Endothelial cell of umbilical vein (primary cell): ENCODE results near the gene ORC5. TPM values are rescaled to one million over a fixed set of nuclear protein-coding genes. Genes with fewer than 3 reads are reported as not detected.

Experiments
- BruUV-seq: library from RNA; stranded (reverse); fragments of 400-500 nt; replicated peaks from 2 replicates; lab custom pipeline; 2021; lab: Mats Ljungman, UMichigan
- CTCF ChIA-PET: fragments of 300-600, 350-600 bp; sonication (Branson Sonifier 250); formaldehyde crosslinking; loops from one replicate; lab custom pipeline; 2021; ENCODE audit warnings: antibody characterized with exemption, inconsistent platforms; lab: Charles Lee
- POLR2A ChIA-PET: fragments of 300-600, 350-600 bp; sonication (Branson Sonifier 250); formaldehyde crosslinking; loops from one replicate; lab custom pipeline; 2021; ENCODE audit warnings: antibody characterized with exemption, inconsistent platforms; lab: Charles Lee
- DNase-seq: peaks from one replicate; pipeline ENCODE4 v3.0.0-alpha.2; 2011; ENCODE audit warnings: low read depth, low spot score
- FAIRE-seq: peaks from 2 replicates; lab custom pipeline; 2011; peaks lifted over from hg19 to GRCh38; lab: Jason Lieb, UNC
- H2AFZ ChIP-seq: 2 replicates; pipeline ENCODE4 v1.6.0; 2012; ENCODE audit warnings: low read depth, low read length, control low read depth, inconsistent platforms
- H3K27ac ChIP-seq: 2 replicates; pipeline ENCODE4 v1.5.1; 2011; ENCODE audit warnings: low read depth, mild to moderate bottlenecking, control low read depth, low read length, moderate library complexity; ENCODE audit not compliant: insufficient read depth
- H3K27me3 ChIP-seq, 2 experiments: 2 replicates each; pipeline versions ENCODE4 v1.6.0 to v1.6.1; 2011; ENCODE audit warnings: low read length in 2 of 2, mixed read lengths in 1 of 2; ENCODE audit not compliant: control insufficient read depth in 2 of 2, insufficient read depth in 2 of 2
- H3K36me3 ChIP-seq, 2 experiments: 2 replicates in 1 of 2; 3 replicates in 1 of 2; pipeline ENCODE4 v1.5.1; 2011; ENCODE audit warnings: low read length in 2 of 2, mild to moderate bottlenecking in 1 of 2, moderate library complexity in 1 of 2; ENCODE audit not compliant: control insufficient read depth in 2 of 2, insufficient read depth in 2 of 2; ENCODE audit errors: extremely low read depth in 1 of 2
- H3K4me1 ChIP-seq: 3 replicates; pipeline ENCODE4 v1.5.1; 2011; ENCODE audit warnings: mild to moderate bottlenecking, low read length; ENCODE audit not compliant: control insufficient read depth, insufficient read depth; ENCODE audit errors: extremely low read depth
- H3K4me2 ChIP-seq: 2 replicates; pipeline ENCODE4 v1.6.1; 2011; ENCODE audit warnings: low read length, control low read depth, mixed read lengths; ENCODE audit not compliant: insufficient read depth
- H3K4me3 ChIP-seq, 3 experiments: fragments of 200-600 bp in 1 of 3; sonication (generic), shearing (Covaris generic) in 1 of 3; replicated peaks in 1 of 3; 2 replicates each; pipeline ENCODE4 v1.5.1; 2011 to 2016; ENCODE audit warnings: control low read depth in 3 of 3, low read length in 3 of 3, mild to moderate bottlenecking in 2 of 3, inconsistent platforms in 1 of 3, low read depth in 1 of 3, moderate library complexity in 1 of 3; ENCODE audit not compliant: insufficient read depth in 1 of 3
- H3K79me2 ChIP-seq: 2 replicates; pipeline ENCODE4 v1.6.0; 2012; ENCODE audit warnings: low read length, inconsistent platforms; ENCODE audit not compliant: control insufficient read depth, insufficient read depth
- H3K9ac ChIP-seq: replicated peaks from 2 replicates; pipeline ENCODE3; 2011; ENCODE audit warnings: low read length, control low read depth; ENCODE audit not compliant: insufficient read depth; ENCODE audit errors: extremely low read depth
- H3K9me1 ChIP-seq: replicated peaks from 3 replicates; pipeline ENCODE4 v1.6.0; 2011; ENCODE audit warnings: mild to moderate bottlenecking, low read length; ENCODE audit not compliant: control insufficient read depth, insufficient read depth; ENCODE audit errors: extremely low read depth
- H3K9me3 ChIP-seq: replicated peaks from 2 replicates; pipeline ENCODE4 v1.5.1; 2012; ENCODE audit warnings: low read length, inconsistent platforms; ENCODE audit not compliant: control insufficient read depth, insufficient read depth
- H4K20me1 ChIP-seq: replicated peaks from 2 replicates; pipeline ENCODE3; 2011; ENCODE audit warnings: mild to moderate bottlenecking, low read length; ENCODE audit not compliant: control insufficient read depth, insufficient read depth; ENCODE audit errors: extremely low read depth
- EZH2 ChIP-seq: IDR thresholded peaks from 2 replicates; pipeline ENCODE4 v1.6.1; 2012; ENCODE audit warnings: borderline replicate concordance, low read depth, mild to moderate bottlenecking, moderate library complexity, low read length, inconsistent platforms; ENCODE audit not compliant: severe bottlenecking
- FOS ChIP-seq: IDR thresholded peaks from 2 replicates; pipeline ENCODE4 v1.6.1; 2011; ENCODE audit warnings: mild to moderate bottlenecking, low read length, moderate library complexity, borderline replicate concordance; ENCODE audit not compliant: insufficient read depth
- GATA2 ChIP-seq: IDR thresholded peaks from 2 replicates; pipeline ENCODE4 v1.7.0; 2011; ENCODE audit warnings: low read depth, mild to moderate bottlenecking, moderate library complexity, mixed read lengths, low read length; ENCODE audit not compliant: insufficient read length, insufficient read depth
- JUN ChIP-seq: IDR thresholded peaks from 2 replicates; pipeline ENCODE4 v1.6.1; 2011; ENCODE audit warnings: borderline replicate concordance, low read depth; ENCODE audit not compliant: insufficient read length, insufficient read depth
- MYC ChIP-seq: IDR thresholded peaks from one replicate; pipeline ENCODE4 v1.6.1; 2011; ENCODE audit warnings: mild to moderate bottlenecking, low read depth, low read length
- POLR2A ChIP-seq: IDR thresholded peaks from 2 replicates; pipeline ENCODE4 v1.6.1; 2012; ENCODE audit warnings: low read depth, mild to moderate bottlenecking, control low read depth, low read length
- POLR2AphosphoS5 ChIP-seq: IDR thresholded peaks from 2 replicates; pipeline ENCODE4 v1.6.1; 2012; ENCODE audit warnings: low read depth, mild to moderate bottlenecking, control low read depth, low read length, moderate library complexity; ENCODE audit not compliant: insufficient read depth
- dilution Hi-C: fragments of 300-500 bp; cut with MboI; formaldehyde crosslinking; loops from one replicate; pipeline ENCODE4 v1.15.0; 2019; ENCODE audit warnings: low sequenced_read_pairs; ENCODE audit not compliant: extremely low pct_ligation_motif_present
- intact Hi-C: fragments of 100-400 bp; cut with micrococcal nuclease; formaldehyde crosslinking; loops from one replicate; pipeline ENCODE4 v1.10.0; 2022
- polyA plus RNA-seq, 4 experiments: library from polyadenylated mRNA; depleted of rRNA in 3 of 4; stranded (reverse) in 3 of 4; unstranded in 1 of 4; fragments of >200 nt; gene quantifications; 2 replicates each; pipeline versions ENCODE4 v1.2.1 to v1.2.3, GENCODE V29; 2011 to 2012; ENCODE audit warnings: missing spikeins in 1 of 4
- total RNA-seq: library from RNA; stranded (reverse); gene quantifications from 2 replicates; pipeline ENCODE4 v1.2.3, GENCODE V29; 2021
- TF ChIP-seq, protein P1 (sequence below), 2 donors: IDR thresholded peaks; 1 replicate in 1 of 2; 2 replicates in 1 of 2; pipeline ENCODE4 v1.5.1; 2011; ENCODE audit warnings: low read length in 2 of 2, mild to moderate bottlenecking in 2 of 2, moderate library complexity in 2 of 2, control low read depth in 1 of 2, inconsistent platforms in 1 of 2, low read depth in 1 of 2; ENCODE audit not compliant: insufficient read depth in 1 of 2; ENCODE audit errors: extremely low read depth in 1 of 2
- TF ChIP-seq, protein P2 (sequence below): IDR thresholded peaks from 2 replicates; pipeline ENCODE4 v1.6.1; 2011; ENCODE audit not compliant: insufficient read depth, insufficient read length

The ORC5 gene
- total and polyA plus RNA-seq, 2 donors (not counting 3 experiments of a cell fraction or from before 2014, with no cell fraction given): 7.9 to 21.1 TPM

DNA sequence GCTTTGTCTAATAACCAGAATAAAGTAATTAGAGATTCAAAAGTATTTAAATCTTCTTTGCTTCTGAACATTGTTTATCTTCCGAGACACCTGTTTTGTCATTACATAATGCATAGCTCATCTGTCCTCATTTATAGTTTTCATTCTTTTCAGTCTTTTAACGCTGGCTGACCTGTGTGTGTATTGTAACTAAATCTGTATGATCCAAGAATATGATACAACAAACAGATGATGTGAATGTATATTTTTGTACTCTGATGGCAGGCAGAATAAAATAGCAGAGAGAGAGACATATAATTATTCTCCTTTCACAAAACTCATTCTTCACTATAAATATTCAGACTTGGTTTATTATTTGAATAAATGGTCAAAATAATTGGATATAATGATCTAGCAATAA is 80.6 kb downstream of the ORC5 start:
- CTCF ChIA-PET: interaction anchor here (1.5 kb wide), 1 partner anchor 11 kb away, joined by 6 read pairs; no protein-coding TSS in a partner anchor

More for the DNA sequence above, 80.6 kb downstream of the ORC5 start:
- Histone ChIP-seq H3K36me3 (peaks cover 0 to 5% of the 10 kb centered on the region in 2 experiments), H3K79me2 (no peaks in the 10 kb centered on the region), H3K27me3 (no peaks in the 10 kb centered on the region), H3K9ac (no peak overlapping the region), H3K27ac (no peak overlapping the region), H3K9me3 (no peaks in the 10 kb centered on the region), H4K20me1 (no peaks in the 10 kb centered on the region), H3K4me1 (peaks cover 5% of the 10 kb centered on the region), H3K4me2 (no peak overlapping the region), H3K9me1 (no peaks in the 10 kb centered on the region), H2AFZ (no peak overlapping the region), H3K4me3 (no peak overlapping the region)
- no peak for DNase-seq
- POLR2A ChIA-PET: no interaction called here
- dilution Hi-C loops (no loop called here), intact Hi-C loops (no loop called here)
- no peak for FAIRE-seq
- BruUV-seq: no TSS peak
- TF ChIP-seq GATA2: no peak
- no peak for TF ChIP-seq POLR2AphosphoS5
- TF ChIP-seq FOS: no peak
- TF ChIP-seq, protein P1, sequence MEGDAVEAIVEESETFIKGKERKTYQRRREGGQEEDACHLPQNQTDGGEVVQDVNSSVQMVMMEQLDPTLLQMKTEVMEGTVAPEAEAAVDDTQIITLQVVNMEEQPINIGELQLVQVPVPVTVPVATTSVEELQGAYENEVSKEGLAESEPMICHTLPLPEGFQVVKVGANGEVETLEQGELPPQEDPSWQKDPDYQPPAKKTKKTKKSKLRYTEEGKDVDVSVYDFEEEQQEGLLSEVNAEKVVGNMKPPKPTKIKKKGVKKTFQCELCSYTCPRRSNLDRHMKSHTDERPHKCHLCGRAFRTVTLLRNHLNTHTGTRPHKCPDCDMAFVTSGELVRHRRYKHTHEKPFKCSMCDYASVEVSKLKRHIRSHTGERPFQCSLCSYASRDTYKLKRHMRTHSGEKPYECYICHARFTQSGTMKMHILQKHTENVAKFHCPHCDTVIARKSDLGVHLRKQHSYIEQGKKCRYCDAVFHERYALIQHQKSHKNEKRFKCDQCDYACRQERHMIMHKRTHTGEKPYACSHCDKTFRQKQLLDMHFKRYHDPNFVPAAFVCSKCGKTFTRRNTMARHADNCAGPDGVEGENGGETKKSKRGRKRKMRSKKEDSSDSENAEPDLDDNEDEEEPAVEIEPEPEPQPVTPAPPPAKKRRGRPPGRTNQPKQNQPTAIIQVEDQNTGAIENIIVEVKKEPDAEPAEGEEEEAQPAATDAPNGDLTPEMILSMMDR (IDR thresholded peaks at IDR 0.05; ENCODE audit: extremely low read depth in 1 of 2, insufficient read depth in 1 of 2, low read depth in 1 of 2, low read length in 2 of 2): no peak
- TF ChIP-seq POLR2A: no peak
- TF ChIP-seq EZH2: no peak
- TF ChIP-seq, protein P2, sequence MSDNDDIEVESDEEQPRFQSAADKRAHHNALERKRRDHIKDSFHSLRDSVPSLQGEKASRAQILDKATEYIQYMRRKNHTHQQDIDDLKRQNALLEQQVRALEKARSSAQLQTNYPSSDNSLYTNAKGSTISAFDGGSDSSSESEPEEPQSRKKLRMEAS: no peak
- TF ChIP-seq JUN: no peak
- TF ChIP-seq MYC: no peak
